ENCODE results near the gene FIGNL2.
"Not testable (repeated sequence)": the region's sequence is repeated elsewhere in the genome, so short reads cannot be mapped to it uniquely, and the experiment has no call there.

FIGNL2 gene

GRCh38 chr12:51887476-51888315 is 39.2 kb upstream of the FIGNL2 start, which contains the start of gene ANKRD33:
Gene ANKRD33 (plus strand): TSS chr12:51888103. CDS start chr12:51888187, 84 bp downstream.
- DNase-seq (ENCODE audit: extremely low read depth, insufficient read length) = no peak
- Histone ChIP-seq H3K4me3 (replicated peaks; ENCODE audit: low read depth, low read length) (no peak within 1 kb of the TSS), H3K27me3 (replicated peaks; ENCODE audit: control insufficient read depth, insufficient read depth, low read length) (no peaks in the 10 kb centered on the region), H3K36me3 (ENCODE audit: control insufficient read depth, insufficient read depth, low read length) (no peaks in the 10 kb centered on the region)
- TF ChIP-seq, protein P1, sequence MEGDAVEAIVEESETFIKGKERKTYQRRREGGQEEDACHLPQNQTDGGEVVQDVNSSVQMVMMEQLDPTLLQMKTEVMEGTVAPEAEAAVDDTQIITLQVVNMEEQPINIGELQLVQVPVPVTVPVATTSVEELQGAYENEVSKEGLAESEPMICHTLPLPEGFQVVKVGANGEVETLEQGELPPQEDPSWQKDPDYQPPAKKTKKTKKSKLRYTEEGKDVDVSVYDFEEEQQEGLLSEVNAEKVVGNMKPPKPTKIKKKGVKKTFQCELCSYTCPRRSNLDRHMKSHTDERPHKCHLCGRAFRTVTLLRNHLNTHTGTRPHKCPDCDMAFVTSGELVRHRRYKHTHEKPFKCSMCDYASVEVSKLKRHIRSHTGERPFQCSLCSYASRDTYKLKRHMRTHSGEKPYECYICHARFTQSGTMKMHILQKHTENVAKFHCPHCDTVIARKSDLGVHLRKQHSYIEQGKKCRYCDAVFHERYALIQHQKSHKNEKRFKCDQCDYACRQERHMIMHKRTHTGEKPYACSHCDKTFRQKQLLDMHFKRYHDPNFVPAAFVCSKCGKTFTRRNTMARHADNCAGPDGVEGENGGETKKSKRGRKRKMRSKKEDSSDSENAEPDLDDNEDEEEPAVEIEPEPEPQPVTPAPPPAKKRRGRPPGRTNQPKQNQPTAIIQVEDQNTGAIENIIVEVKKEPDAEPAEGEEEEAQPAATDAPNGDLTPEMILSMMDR (IDR thresholded peaks at IDR 0.05; ENCODE audit: insufficient read depth, low read length, poor library complexity, severe bottlenecking) = no peak

- no peak for DNase-seq (ENCODE audit: extremely low read depth, insufficient read length)
- TF ChIP-seq, protein P1 (IDR thresholded peaks at IDR 0.05; ENCODE audit: insufficient read depth, low read length, poor library complexity, severe bottlenecking) = no peak
- no peak overlapping the region for H3K4me3 ChIP-seq (replicated peaks; ENCODE audit: low read depth, low read length)
- H3K36me3 ChIP-seq (ENCODE audit: control insufficient read depth, insufficient read depth, low read length) = no peaks in the 10 kb centered on the region
- H3K27me3 ChIP-seq (replicated peaks; ENCODE audit: control insufficient read depth, insufficient read depth, low read length) = no peaks in the 10 kb centered on the region
Measured at GRCh38 chr12:51886021-51886710, 37.6 kb upstream of the FIGNL2 start.

GRCh38 chr12:51885294-51886020 is 36.9 kb upstream of the FIGNL2 start:
- not testable (repeated sequence) for H3K27me3 ChIP-seq (replicated peaks; ENCODE audit: control insufficient read depth, insufficient read depth, low read length); H3K36me3 ChIP-seq (ENCODE audit: control insufficient read depth, insufficient read depth, low read length); H3K4me3 ChIP-seq (replicated peaks; ENCODE audit: low read depth, low read length); DNase-seq (ENCODE audit: extremely low read depth, insufficient read length)

- H3K36me3 ChIP-seq (ENCODE audit: control insufficient read depth, insufficient read depth, low read length) = no peaks in the 10 kb centered on the region
- H3K27me3 ChIP-seq (replicated peaks; ENCODE audit: control insufficient read depth, insufficient read depth, low read length) = no peaks in the 10 kb centered on the region
- no peak for DNase-seq (ENCODE audit: extremely low read depth, insufficient read length)
- TF ChIP-seq, protein P1 (IDR thresholded peaks at IDR 0.05; ENCODE audit: insufficient read depth, low read length, poor library complexity, severe bottlenecking) = no peak
- no peak overlapping the region for H3K4me3 ChIP-seq (replicated peaks; ENCODE audit: low read depth, low read length)
Measured at GRCh38 chr12:51884676-51885229, 36.2 kb upstream of the FIGNL2 start.

- TF ChIP-seq, protein P1 (IDR thresholded peaks at IDR 0.05; ENCODE audit: insufficient read depth, low read length, poor library complexity, severe bottlenecking) = no peak
- no peak for DNase-seq (ENCODE audit: extremely low read depth, insufficient read length)
- Histone ChIP-seq H3K36me3 (ENCODE audit: control insufficient read depth, insufficient read depth, low read length) (no peaks in the 10 kb centered on the region), H3K27me3 (replicated peaks; ENCODE audit: control insufficient read depth, insufficient read depth, low read length) (no peaks in the 10 kb centered on the region), H3K4me3 (replicated peaks; ENCODE audit: low read depth, low read length) (no peak overlapping the region)
Measured at GRCh38 chr12:51883998-51884675, 35.6 kb upstream of the FIGNL2 start.

All from GM06990 (cell line).